Astrocyte (in vitro differentiated cells and primary cell): ENCODE results near the gene NOS1AP. TPM values are rescaled to one million over a fixed set of nuclear protein-coding genes. Genes with fewer than 3 reads are reported as not detected.

ENCODE experiments used
- DNase-seq: peaks from one replicate; pipeline ENCODE4 v3.0.0-alpha.2; 2010; ENCODE audit warnings: low read depth
- FAIRE-seq: peaks from 2 replicates; lab custom pipeline; 2011; peaks lifted over from hg19 to GRCh38; lab: Jason Lieb, UNC
- H2AFZ ChIP-seq: 2 replicates; pipeline ENCODE4 v1.6.0; 2012; ENCODE audit warnings: low read depth, low read length, inconsistent platforms
- H3K27ac ChIP-seq: 2 replicates; pipeline ENCODE4 v1.5.1; 2011; ENCODE audit warnings: low read depth, low read length, inconsistent platforms
- H3K27me3 ChIP-seq: 2 replicates; pipeline ENCODE4 v1.6.0; 2011; ENCODE audit warnings: low read length, inconsistent platforms; ENCODE audit not compliant: insufficient read depth
- H3K36me3 ChIP-seq: 2 replicates; pipeline ENCODE4 v1.5.1; 2011; ENCODE audit warnings: low read length, inconsistent platforms; ENCODE audit not compliant: insufficient read depth
- H3K4me1 ChIP-seq: 2 replicates; pipeline ENCODE4 v1.5.1; 2011; ENCODE audit warnings: low read length, inconsistent platforms; ENCODE audit not compliant: insufficient read depth
- H3K4me2 ChIP-seq: 2 replicates; pipeline ENCODE4 v1.6.0; 2012; ENCODE audit warnings: low read length, inconsistent platforms
- H3K4me3 ChIP-seq: 2 replicates; pipeline ENCODE4 v1.5.1; 2011; ENCODE audit warnings: low read depth, mild to moderate bottlenecking, low read length, inconsistent platforms; ENCODE audit not compliant: insufficient read depth
- H3K79me2 ChIP-seq: 2 replicates; pipeline ENCODE4 v1.6.0; 2012; ENCODE audit warnings: mild to moderate bottlenecking, low read length, inconsistent platforms; ENCODE audit not compliant: insufficient read depth
- H3K9ac ChIP-seq: 2 replicates; pipeline ENCODE4 v1.6.0; 2012; ENCODE audit warnings: mild to moderate bottlenecking, low read length, inconsistent platforms
- H3K9me3 ChIP-seq: 2 replicates; pipeline ENCODE4 v1.5.1; 2012; ENCODE audit warnings: low read depth, mild to moderate bottlenecking, low read length, inconsistent platforms; ENCODE audit not compliant: insufficient read depth
- H4K20me1 ChIP-seq: 2 replicates; pipeline ENCODE4 v1.6.0; 2012; ENCODE audit warnings: low read length, inconsistent platforms; ENCODE audit not compliant: insufficient read depth
- H3K27ac Mint-ChIP-seq: one replicate; pipeline ENCODE4 v1.8.0; 2021; ENCODE audit warnings: mild to moderate bottlenecking, mixed read lengths; ENCODE audit not compliant: unreplicated experiment
- H3K27me3 Mint-ChIP-seq: one replicate; pipeline ENCODE4 v1.8.0; 2021; ENCODE audit warnings: low read depth, mixed read lengths; ENCODE audit not compliant: unreplicated experiment
- H3K36me3 Mint-ChIP-seq: one replicate; pipeline ENCODE4 v1.8.0; 2021; ENCODE audit warnings: low read depth, mixed read lengths; ENCODE audit not compliant: unreplicated experiment
- H3K4me1 Mint-ChIP-seq: one replicate; pipeline ENCODE4 v1.8.0; 2021; ENCODE audit warnings: low read depth, mixed read lengths; ENCODE audit not compliant: unreplicated experiment
- H3K4me3 Mint-ChIP-seq: one replicate; pipeline ENCODE4 v1.8.0; 2021; ENCODE audit warnings: mild to moderate bottlenecking, moderate library complexity, mixed read lengths; ENCODE audit not compliant: unreplicated experiment
- H3K9me3 Mint-ChIP-seq: one replicate; pipeline ENCODE4 v1.8.0; 2021; ENCODE audit warnings: mild to moderate bottlenecking, mixed read lengths; ENCODE audit not compliant: unreplicated experiment
- CTCF ChIP-seq: IDR thresholded peaks from 2 replicates; pipeline ENCODE4 v1.5.1; 2011; ENCODE audit warnings: low read depth, mild to moderate bottlenecking, inconsistent platforms, low read length, moderate library complexity; ENCODE audit not compliant: insufficient read depth
- EZH2 ChIP-seq: IDR thresholded peaks from 2 replicates; pipeline ENCODE4 v1.6.1; 2012; ENCODE audit warnings: mild to moderate bottlenecking, low read length, inconsistent platforms; ENCODE audit not compliant: insufficient read depth
- total RNA-seq: library from RNA; stranded (reverse); gene quantifications from 2 replicates; pipeline ENCODE4 v1.2.1, GENCODE V29; 2021

NOS1AP gene
- total RNA-seq, 1 donor from 2014 or later = 1.2 TPM

GRCh38 chr1:162251102-162251501 lies 181.6 kb downstream of the NOS1AP start:
- Histone ChIP-seq H3K27me3 (no peaks in the 10 kb centered on the region), H3K4me1 (no peaks in the 10 kb centered on the region), H3K9me3 (no peaks in the 10 kb centered on the region), H3K4me3 (no peak overlapping the region), H4K20me1 (no peaks in the 10 kb centered on the region), H3K27ac (no peak overlapping the region), H3K9ac (no peak overlapping the region), H3K79me2 (no peaks in the 10 kb centered on the region), H3K36me3 (no peaks in the 10 kb centered on the region), H3K4me2 (no peak overlapping the region), H2AFZ (no peak overlapping the region)
- no peak overlapping the region for H3K27ac Mint-ChIP-seq
- TF ChIP-seq EZH2 = no peak
- no peak for TF ChIP-seq CTCF
- peaks cover 2% of the 10 kb centered on the region for H3K4me1 Mint-ChIP-seq
- no peak overlapping the region for H3K4me3 Mint-ChIP-seq
- H3K9me3 Mint-ChIP-seq = no peaks in the 10 kb centered on the region
- no peaks in the 10 kb centered on the region for H3K36me3 Mint-ChIP-seq
- peaks cover 3% of the 10 kb centered on the region for H3K27me3 Mint-ChIP-seq
- FAIRE-seq = no peak
- DNase-seq = no peak

DNA sequence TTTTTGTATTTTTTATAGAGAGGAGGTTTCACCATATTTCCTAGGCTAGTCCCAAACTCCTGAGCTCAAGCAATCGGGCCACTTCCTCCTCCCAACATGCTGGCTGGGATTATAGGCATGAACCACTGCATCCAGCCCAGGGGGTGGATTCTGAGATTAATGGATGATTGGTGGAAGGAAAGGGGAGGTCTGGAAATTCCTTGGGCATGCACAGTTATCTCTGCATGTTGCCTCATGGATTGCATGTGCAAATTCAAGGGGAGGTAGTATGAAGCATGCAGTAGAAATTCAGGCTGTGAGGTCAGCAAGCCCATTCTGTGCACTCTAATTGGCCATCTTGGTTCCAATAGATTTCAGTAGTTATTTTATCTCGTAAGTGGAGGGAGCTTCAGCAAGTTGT lies 182.7 kb downstream of the NOS1AP start:
- Mint-ChIP-seq H3K36me3 (no peaks in the 10 kb centered on the region), H3K4me3 (no peak overlapping the region), H3K9me3 (no peaks in the 10 kb centered on the region), H3K27ac (no peak overlapping the region), H3K27me3 (peaks cover 3% of the 10 kb centered on the region), H3K4me1 (peaks cover 2% of the 10 kb centered on the region)
- H3K27me3 ChIP-seq = no peaks in the 10 kb centered on the region
- no peaks in the 10 kb centered on the region for H3K79me2 ChIP-seq
- no peak overlapping the region for H3K4me3 ChIP-seq
- no peaks in the 10 kb centered on the region for H3K4me1 ChIP-seq
- no peaks in the 10 kb centered on the region for H3K36me3 ChIP-seq
- H3K27ac ChIP-seq = no peak overlapping the region
- FAIRE-seq (no peak), DNase-seq (no peak)
- no peaks in the 10 kb centered on the region for H3K9me3 ChIP-seq
- H4K20me1 ChIP-seq = no peaks in the 10 kb centered on the region
- no peak overlapping the region for H3K9ac ChIP-seq
- H3K4me2 ChIP-seq = no peak overlapping the region
- TF ChIP-seq CTCF = no peak
- no peak for TF ChIP-seq EZH2
- H2AFZ ChIP-seq = no peak overlapping the region

GRCh38 chr1:162253790-162254189 lies 184.3 kb downstream of the NOS1AP start:
- Mint-ChIP-seq H3K27me3 (peaks cover 3% of the 10 kb centered on the region), H3K27ac (no peak overlapping the region), H3K9me3 (peaks cover 4% of the 10 kb centered on the region), H3K4me1 (peaks cover 2% of the 10 kb centered on the region), H3K4me3 (no peak overlapping the region), H3K36me3 (no peaks in the 10 kb centered on the region)
- Histone ChIP-seq H3K36me3 (no peaks in the 10 kb centered on the region), H4K20me1 (no peaks in the 10 kb centered on the region), H3K4me2 (no peak overlapping the region), H3K9ac (no peak overlapping the region), H3K9me3 (no peaks in the 10 kb centered on the region), H3K4me3 (no peak overlapping the region), H3K27me3 (no peaks in the 10 kb centered on the region), H3K4me1 (no peaks in the 10 kb centered on the region), H2AFZ (no peak overlapping the region), H3K79me2 (no peaks in the 10 kb centered on the region), H3K27ac (no peak overlapping the region)
- no peak for DNase-seq
- no peak for FAIRE-seq
- TF ChIP-seq CTCF (no peak), EZH2 (no peak)
